Liver (tissue), 9 donors: ENCODE measurements around the gene TAF13. TPM values are rescaled to one million over a fixed set of nuclear protein-coding genes. Genes with fewer than 3 reads are reported as not detected.

Experiments
- DNase-seq: peaks from one replicate; pipeline ENCODE4 v3.0.0-alpha.2; 2017; ENCODE audit warnings: low spot score
- H3K27ac ChIP-seq, 2 donors: one replicate each; pipeline ENCODE4 v1.7.0; 2013; ENCODE audit warnings: inconsistent platforms in 2 of 2, low read length in 2 of 2, control low read depth in 1 of 2, low read depth in 1 of 2, mild to moderate bottlenecking in 1 of 2
- H3K27me3 ChIP-seq, 4 donors: one replicate each; pipeline versions ENCODE4 v1.6.1 to v1.7.0; 2013; ENCODE audit warnings: low read length in 3 of 4, inconsistent platforms in 1 of 4, mild to moderate bottlenecking in 1 of 4, moderate library complexity in 1 of 4; ENCODE audit not compliant: control insufficient read depth in 4 of 4, insufficient read depth in 4 of 4
- H3K36me3 ChIP-seq, 4 donors: one replicate each; pipeline versions ENCODE4 v1.6.1 to v1.7.0; 2013; ENCODE audit warnings: low read length in 3 of 4, mild to moderate bottlenecking in 3 of 4, low read depth in 1 of 4, moderate library complexity in 1 of 4; ENCODE audit not compliant: control insufficient read depth in 4 of 4, insufficient read depth in 3 of 4
- H3K4me1 ChIP-seq, 4 donors: one replicate each; pipeline versions ENCODE4 v1.6.1 to v1.7.0; 2013; ENCODE audit warnings: low read length in 3 of 4, mild to moderate bottlenecking in 3 of 4, moderate library complexity in 1 of 4; ENCODE audit not compliant: control insufficient read depth in 4 of 4, insufficient read depth in 4 of 4
- H3K4me3 ChIP-seq, 3 donors: one replicate each; pipeline versions ENCODE4 v1.6.1 to v1.7.0; 2013; ENCODE audit warnings: low read length in 3 of 3, control low read depth in 1 of 3, low read depth in 1 of 3, mild to moderate bottlenecking in 1 of 3
- H3K9ac ChIP-seq, 2 donors: one replicate each; pipeline ENCODE4 v1.7.0; 2013; ENCODE audit warnings: low read length in 2 of 2, mild to moderate bottlenecking in 2 of 2, moderate library complexity in 2 of 2, control low read depth in 1 of 2, low read depth in 1 of 2
- H3K9me3 ChIP-seq, 4 donors: one replicate each; pipeline versions ENCODE4 v1.6.1 to v1.7.0; 2013; ENCODE audit warnings: low read length in 3 of 4; ENCODE audit not compliant: control insufficient read depth in 4 of 4
- FOXA1 ChIP-seq: IDR thresholded peaks from 2 replicates; pipeline ENCODE4 v1.6.1; 2016; ENCODE audit warnings: antibody characterized with exemption
- FOXA2 ChIP-seq: IDR thresholded peaks from 2 replicates; pipeline ENCODE4 v1.6.1; 2016; ENCODE audit warnings: antibody characterized with exemption
- GABPA ChIP-seq, 2 donors: IDR thresholded peaks in 1 of 2; conservative IDR thresholded peaks in 1 of 2; 2 replicates each; pipeline ENCODE4 v1.6.1; 2016; ENCODE audit warnings: antibody characterized with exemption in 2 of 2, mild to moderate bottlenecking in 1 of 2, moderate library complexity in 1 of 2
- HNF4A ChIP-seq, 2 donors: conservative IDR thresholded peaks; 2 replicates each; pipeline ENCODE4 v1.6.1; 2016; ENCODE audit warnings: antibody characterized with exemption in 2 of 2, mild to moderate bottlenecking in 2 of 2
- HNF4G ChIP-seq: IDR thresholded peaks from 2 replicates; pipeline ENCODE4 v1.6.1; 2016; ENCODE audit warnings: antibody characterized with exemption
- NR2F2 ChIP-seq: IDR thresholded peaks from 2 replicates; pipeline ENCODE4 v1.6.1; 2016; ENCODE audit warnings: antibody characterized with exemption
- RAD21 ChIP-seq, 2 donors: IDR thresholded peaks; 2 replicates each; pipeline ENCODE4 v1.6.1; 2016; ENCODE audit warnings: antibody characterized with exemption in 2 of 2, mild to moderate bottlenecking in 2 of 2
- RXRA ChIP-seq, 2 donors: IDR thresholded peaks; 2 replicates each; pipeline ENCODE4 v1.6.1; 2017 to 2018; ENCODE audit warnings: antibody characterized with exemption in 2 of 2, mild to moderate bottlenecking in 1 of 2
- SP1 ChIP-seq: IDR thresholded peaks from 2 replicates; pipeline ENCODE4 v1.6.1; 2018; ENCODE audit warnings: antibody characterized with exemption, mild to moderate bottlenecking
- YY1 ChIP-seq: IDR thresholded peaks from 2 replicates; pipeline ENCODE4 v1.6.1; 2016; ENCODE audit warnings: antibody characterized with exemption, mild to moderate bottlenecking
- WGBS: extraction: QIAGEN DNeasy Blood & Tissue Kit; methylation state at CpG from one replicate; pipeline ENCODE4 v1.1.7; 2013; 5-methylcytosine and 5-hydroxymethylcytosine counted together
- polyA plus RNA-seq, 2 donors: library from polyadenylated mRNA; stranded (reverse) in 1 of 2; unstranded in 1 of 2; fragments of 200-250 nt in 1 of 2; fragments of >200 nt in 1 of 2; fragmentation: Nextera tagmentation in 1 of 2; extraction: Ambion mirVana in 1 of 2; gene quantifications; one replicate each; pipeline versions ENCODE4 v1.2.1 to v1.2.3, GENCODE V29; 2013 to 2015
- total RNA-seq, 2 donors: library from RNA; depleted of rRNA; stranded (reverse); fragments of >200 nt; gene quantifications; one replicate each; pipeline ENCODE4 v1.2.3, GENCODE V29; 2014
- TF ChIP-seq, protein P1 (sequence below): IDR thresholded peaks from 2 replicates; pipeline ENCODE4 v1.6.1; 2016; ENCODE audit warnings: antibody characterized with exemption
- TF ChIP-seq, protein P2 (sequence below): IDR thresholded peaks from 2 replicates; pipeline ENCODE4 v1.6.1; 2016; ENCODE audit warnings: antibody characterized with exemption, mild to moderate bottlenecking
- TF ChIP-seq, protein P3 (sequence below): IDR thresholded peaks from 2 replicates; pipeline ENCODE4 v1.6.1; 2016; ENCODE audit warnings: antibody characterized with exemption
- TF ChIP-seq, protein P4 (sequence below): IDR thresholded peaks from 2 replicates; pipeline ENCODE4 v1.6.1; 2016; ENCODE audit warnings: antibody characterized with exemption
- TF ChIP-seq, protein P5 (sequence below): fragments of 150-350 bp; IDR thresholded peaks from 2 replicates; pipeline ENCODE4 v1.5.1; 2017; ENCODE audit warnings: improper control_type of control experiment, low read depth, low read length; ENCODE audit not compliant: missing input control
- donor health status: healthy.
- donor health status: healthy.
- donor health status: healthy.
- donor health status: healthy.
- donor health status: healthy.

The TAF13 gene
- total and polyA plus RNA-seq, 4 donors, result 17.9 to 31.7 (median 20.2) TPM

DNA sequence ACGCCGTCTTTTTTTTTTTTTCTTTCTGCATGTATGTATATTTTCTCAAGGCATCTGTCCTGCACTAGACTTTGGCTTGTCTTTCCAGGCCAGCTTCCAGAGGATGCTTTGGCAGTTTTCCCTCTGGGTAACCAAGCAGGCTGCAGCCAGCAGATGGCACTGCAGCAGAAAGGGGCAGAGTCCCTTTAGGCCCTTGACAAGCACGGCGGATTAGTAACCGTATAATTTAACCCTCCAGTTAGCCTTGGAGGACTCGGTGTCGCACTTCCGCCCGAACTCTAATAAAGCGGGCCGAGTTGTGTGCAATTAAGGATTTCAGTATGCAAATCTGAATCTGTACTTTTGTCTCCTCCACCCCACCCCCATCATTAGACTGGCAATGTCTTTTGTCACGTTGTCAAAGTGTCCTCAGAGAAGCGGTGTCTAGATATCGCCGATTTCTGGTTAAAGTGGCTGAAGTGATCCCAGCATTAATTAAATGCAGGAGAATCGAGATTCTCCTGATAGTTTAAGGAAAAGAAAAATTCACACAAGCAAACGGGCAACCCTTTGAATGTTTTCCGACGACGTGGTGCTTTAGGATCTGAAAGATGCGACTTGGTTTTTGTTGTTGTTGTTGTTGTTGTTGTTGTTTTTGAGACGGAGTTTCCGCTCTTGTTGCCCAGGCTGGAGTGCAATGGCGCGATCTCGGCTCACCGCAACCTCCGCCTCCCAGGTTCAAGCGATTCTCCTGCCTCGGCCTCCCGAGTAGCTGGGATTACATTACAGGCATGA lies 13.6 kb upstream of the TAF13 start:
- no peak overlapping the region for H3K9ac ChIP-seq
- peaks cover 0 to 6% (median 3%) of the 10 kb centered on the region in 4 donors for H3K36me3 ChIP-seq
- H3K4me3 ChIP-seq, result peak overlapping the region in 2 of 3 donors; percentile 24 to 71
- TF ChIP-seq FOXA1 (no peak), FOXA2 (peak; percentile 43), NR2F2 (no peak), HNF4G (peak; percentile 77), GABPA (IDR thresholded peaks at IDR 0.05 in 1 of 2, conservative IDR thresholded peaks at IDR 0.05 in 1 of 2) (peak in 1 of 2 donors; percentile 37), RXRA (IDR thresholded peaks at IDR 0.05) (peak; percentile 38 to 40), SP1 (peak; percentile 69), RAD21 (IDR thresholded peaks at IDR 0.05) (peak; percentile 70 to 80), HNF4A (conservative IDR thresholded peaks at IDR 0.05) (peak; percentile 84 to 91), YY1 (peak; percentile 34)
- TF ChIP-seq, protein P1, sequence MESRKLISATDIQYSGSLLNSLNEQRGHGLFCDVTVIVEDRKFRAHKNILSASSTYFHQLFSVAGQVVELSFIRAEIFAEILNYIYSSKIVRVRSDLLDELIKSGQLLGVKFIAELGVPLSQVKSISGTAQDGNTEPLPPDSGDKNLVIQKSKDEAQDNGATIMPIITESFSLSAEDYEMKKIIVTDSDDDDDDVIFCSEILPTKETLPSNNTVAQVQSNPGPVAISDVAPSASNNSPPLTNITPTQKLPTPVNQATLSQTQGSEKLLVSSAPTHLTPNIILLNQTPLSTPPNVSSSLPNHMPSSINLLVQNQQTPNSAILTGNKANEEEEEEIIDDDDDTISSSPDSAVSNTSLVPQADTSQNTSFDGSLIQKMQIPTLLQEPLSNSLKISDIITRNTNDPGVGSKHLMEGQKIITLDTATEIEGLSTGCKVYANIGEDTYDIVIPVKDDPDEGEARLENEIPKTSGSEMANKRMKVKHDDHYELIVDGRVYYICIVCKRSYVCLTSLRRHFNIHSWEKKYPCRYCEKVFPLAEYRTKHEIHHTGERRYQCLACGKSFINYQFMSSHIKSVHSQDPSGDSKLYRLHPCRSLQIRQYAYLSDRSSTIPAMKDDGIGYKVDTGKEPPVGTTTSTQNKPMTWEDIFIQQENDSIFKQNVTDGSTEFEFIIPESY, result peak; percentile 57
- TF ChIP-seq, protein P2, sequence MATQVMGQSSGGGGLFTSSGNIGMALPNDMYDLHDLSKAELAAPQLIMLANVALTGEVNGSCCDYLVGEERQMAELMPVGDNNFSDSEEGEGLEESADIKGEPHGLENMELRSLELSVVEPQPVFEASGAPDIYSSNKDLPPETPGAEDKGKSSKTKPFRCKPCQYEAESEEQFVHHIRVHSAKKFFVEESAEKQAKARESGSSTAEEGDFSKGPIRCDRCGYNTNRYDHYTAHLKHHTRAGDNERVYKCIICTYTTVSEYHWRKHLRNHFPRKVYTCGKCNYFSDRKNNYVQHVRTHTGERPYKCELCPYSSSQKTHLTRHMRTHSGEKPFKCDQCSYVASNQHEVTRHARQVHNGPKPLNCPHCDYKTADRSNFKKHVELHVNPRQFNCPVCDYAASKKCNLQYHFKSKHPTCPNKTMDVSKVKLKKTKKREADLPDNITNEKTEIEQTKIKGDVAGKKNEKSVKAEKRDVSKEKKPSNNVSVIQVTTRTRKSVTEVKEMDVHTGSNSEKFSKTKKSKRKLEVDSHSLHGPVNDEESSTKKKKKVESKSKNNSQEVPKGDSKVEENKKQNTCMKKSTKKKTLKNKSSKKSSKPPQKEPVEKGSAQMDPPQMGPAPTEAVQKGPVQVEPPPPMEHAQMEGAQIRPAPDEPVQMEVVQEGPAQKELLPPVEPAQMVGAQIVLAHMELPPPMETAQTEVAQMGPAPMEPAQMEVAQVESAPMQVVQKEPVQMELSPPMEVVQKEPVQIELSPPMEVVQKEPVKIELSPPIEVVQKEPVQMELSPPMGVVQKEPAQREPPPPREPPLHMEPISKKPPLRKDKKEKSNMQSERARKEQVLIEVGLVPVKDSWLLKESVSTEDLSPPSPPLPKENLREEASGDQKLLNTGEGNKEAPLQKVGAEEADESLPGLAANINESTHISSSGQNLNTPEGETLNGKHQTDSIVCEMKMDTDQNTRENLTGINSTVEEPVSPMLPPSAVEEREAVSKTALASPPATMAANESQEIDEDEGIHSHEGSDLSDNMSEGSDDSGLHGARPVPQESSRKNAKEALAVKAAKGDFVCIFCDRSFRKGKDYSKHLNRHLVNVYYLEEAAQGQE, result no peak
- TF ChIP-seq, protein P3, sequence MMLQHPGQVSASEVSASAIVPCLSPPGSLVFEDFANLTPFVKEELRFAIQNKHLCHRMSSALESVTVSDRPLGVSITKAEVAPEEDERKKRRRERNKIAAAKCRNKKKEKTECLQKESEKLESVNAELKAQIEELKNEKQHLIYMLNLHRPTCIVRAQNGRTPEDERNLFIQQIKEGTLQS, result no peak
- TF ChIP-seq, protein P4, sequence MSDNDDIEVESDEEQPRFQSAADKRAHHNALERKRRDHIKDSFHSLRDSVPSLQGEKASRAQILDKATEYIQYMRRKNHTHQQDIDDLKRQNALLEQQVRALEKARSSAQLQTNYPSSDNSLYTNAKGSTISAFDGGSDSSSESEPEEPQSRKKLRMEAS, result peak; percentile 40
- TF ChIP-seq, protein P5, sequence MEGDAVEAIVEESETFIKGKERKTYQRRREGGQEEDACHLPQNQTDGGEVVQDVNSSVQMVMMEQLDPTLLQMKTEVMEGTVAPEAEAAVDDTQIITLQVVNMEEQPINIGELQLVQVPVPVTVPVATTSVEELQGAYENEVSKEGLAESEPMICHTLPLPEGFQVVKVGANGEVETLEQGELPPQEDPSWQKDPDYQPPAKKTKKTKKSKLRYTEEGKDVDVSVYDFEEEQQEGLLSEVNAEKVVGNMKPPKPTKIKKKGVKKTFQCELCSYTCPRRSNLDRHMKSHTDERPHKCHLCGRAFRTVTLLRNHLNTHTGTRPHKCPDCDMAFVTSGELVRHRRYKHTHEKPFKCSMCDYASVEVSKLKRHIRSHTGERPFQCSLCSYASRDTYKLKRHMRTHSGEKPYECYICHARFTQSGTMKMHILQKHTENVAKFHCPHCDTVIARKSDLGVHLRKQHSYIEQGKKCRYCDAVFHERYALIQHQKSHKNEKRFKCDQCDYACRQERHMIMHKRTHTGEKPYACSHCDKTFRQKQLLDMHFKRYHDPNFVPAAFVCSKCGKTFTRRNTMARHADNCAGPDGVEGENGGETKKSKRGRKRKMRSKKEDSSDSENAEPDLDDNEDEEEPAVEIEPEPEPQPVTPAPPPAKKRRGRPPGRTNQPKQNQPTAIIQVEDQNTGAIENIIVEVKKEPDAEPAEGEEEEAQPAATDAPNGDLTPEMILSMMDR, result peak; percentile 80
- no peaks in the 10 kb centered on the region for H3K9me3 ChIP-seq
- WGBS, result 65% methylated on average over 31 of the region's 31 CpGs
- H3K27ac ChIP-seq, result peak overlapping the region; percentile 99 to 100
- no peaks in the 10 kb centered on the region for H3K27me3 ChIP-seq
- peaks cover 3 to 30% (median 24%) of the 10 kb centered on the region in 4 donors for H3K4me1 ChIP-seq
- peak; percentile 76 for DNase-seq
